Kidney (tissue), 14 donors: ENCODE measurements around the gene ACAD11. TPM values are rescaled to one million over a fixed set of nuclear protein-coding genes. Genes with fewer than 3 reads are reported as not detected.

Experiments
- DNase-seq, 5 donors: peaks; one replicate each; pipeline ENCODE4 v3.0.0-alpha.2; 2013 to 2020
- FAIRE-seq: peaks from 2 replicates; lab custom pipeline; 2012; peaks lifted over from hg19 to GRCh38; lab: Jason Lieb, UNC
- H3K27ac ChIP-seq, 2 donors: one replicate each; pipeline ENCODE4 v1.7.0; 2013; ENCODE audit warnings: low read depth in 2 of 2, low read length in 2 of 2, inconsistent platforms in 1 of 2
- H3K27me3 ChIP-seq: one replicate; pipeline ENCODE4 v1.7.1; 2013; ENCODE audit warnings: low read length, inconsistent platforms; ENCODE audit not compliant: control insufficient read depth, insufficient read depth
- H3K36me3 ChIP-seq, 3 donors: one replicate each; pipeline versions ENCODE4 v1.7.0 to v1.7.1; 2013; ENCODE audit warnings: low read length in 3 of 3, control low read depth in 1 of 3, inconsistent platforms in 1 of 3; ENCODE audit not compliant: insufficient read depth in 3 of 3, control insufficient read depth in 2 of 3
- H3K4me1 ChIP-seq, 3 donors: one replicate each; pipeline versions ENCODE4 v1.7.0 to v1.7.1; 2013; ENCODE audit warnings: low read length in 3 of 3, inconsistent platforms in 1 of 3, low read depth in 1 of 3; ENCODE audit not compliant: control insufficient read depth in 2 of 3, insufficient read depth in 2 of 3
- H3K4me3 ChIP-seq, 3 donors: one replicate each; pipeline versions ENCODE4 v1.7.0 to v1.8.1; 2013; ENCODE audit warnings: low read length in 3 of 3, control low read depth in 1 of 3, inconsistent platforms in 1 of 3
- H3K9ac ChIP-seq, 3 donors: one replicate each; pipeline versions ENCODE4 v1.7.0 to v1.7.1; 2013; ENCODE audit warnings: low read length in 3 of 3, control low read depth in 1 of 3, inconsistent platforms in 1 of 3
- H3K9me3 ChIP-seq, 3 donors: one replicate each; pipeline versions ENCODE4 v1.7.0 to v1.7.1; 2013; ENCODE audit warnings: low read length in 3 of 3, control low read depth in 1 of 3, inconsistent platforms in 1 of 3; ENCODE audit not compliant: control insufficient read depth in 2 of 3, insufficient read depth in 1 of 3
- CTCF ChIP-seq: IDR thresholded peaks from 3 replicates; pipeline ENCODE4 v1.5.1; 2012; ENCODE audit warnings: mild to moderate bottlenecking, moderate library complexity, borderline replicate concordance; ENCODE audit not compliant: insufficient read depth; ENCODE audit errors: extremely low read depth
- intact Hi-C: fragments of 100-400 bp; cut with DNase I; formaldehyde crosslinking; loops from one replicate; pipeline ENCODE4 v1.11.1; 2022
- polyA plus RNA-seq: library from polyadenylated mRNA; stranded (reverse); fragments of 350-450 nt; fragmentation: Illumina TruSeq; extraction: RNeasy Lipid Tissue Mini Kit (QIAGEN cat#74804); gene quantifications from one replicate; pipeline ENCODE4 v1.2.3, GENCODE V29; 2014; ENCODE audit warnings: low read depth, low replicate concordance; ENCODE audit not compliant: insufficient read depth
- total RNA-seq: library from RNA; stranded (reverse); fragmentation: NEBNext Ultra II Directional; extraction: Animal tissue kit (Norgen Biotek cat#: 25700); gene quantifications from one replicate; pipeline ENCODE4 v1.2.1, GENCODE V29; 2021
- donor health status: control.
- donor health status: control.
- donor health status: control.
- donor health status: control.
- donor health status: control.
- donor health status: DM: yes; HTN: yes; CAD: no.
- donor health status: Normal renal cell carcinoma (clear cell type).

ACAD11 gene
- total and polyA plus RNA-seq, 2 donors from 2014 or later = 21.4 to 47.7 TPM

GRCh38 chr3:132638706-132639105 is 20.9 kb downstream of the ACAD11 start:
- Histone ChIP-seq H3K27ac (no peak overlapping the region), H3K4me3 (no peak overlapping the region), H3K27me3 (no peaks in the 10 kb centered on the region), H3K4me1 (no peaks in the 10 kb centered on the region), H3K9me3 (no peaks in the 10 kb centered on the region), H3K9ac (no peak overlapping the region), H3K36me3 (peaks cover 0 to 30% (median 17%) of the 10 kb centered on the region in 3 donors)
- FAIRE-seq (no peak), DNase-seq (peak in 1 of 5 donors; percentile 16)
- intact Hi-C loops = no loop called here
- no peak for TF ChIP-seq CTCF

- Histone ChIP-seq H3K4me3 (no peak overlapping the region), H3K9ac (no peak overlapping the region), H3K27me3 (no peaks in the 10 kb centered on the region), H3K36me3 (peaks cover 0 to 30% (median 15%) of the 10 kb centered on the region in 3 donors), H3K9me3 (no peaks in the 10 kb centered on the region), H3K4me1 (no peaks in the 10 kb centered on the region), H3K27ac (no peak overlapping the region)
- intact Hi-C loops = no loop called here
- TF ChIP-seq CTCF = no peak
- FAIRE-seq (peak; percentile 41), DNase-seq (no peak)
Measured at GRCh38 chr3:132637590-132637989, 22.0 kb downstream of the ACAD11 start.

GRCh38 chr3:132635052-132635451 is 24.6 kb downstream of the ACAD11 start:
- no peaks in the 10 kb centered on the region for H3K4me1 ChIP-seq
- H3K27me3 ChIP-seq = no peaks in the 10 kb centered on the region
- no peak for FAIRE-seq
- H3K9me3 ChIP-seq = no peaks in the 10 kb centered on the region
- no peak overlapping the region for H3K9ac ChIP-seq
- no peak for TF ChIP-seq CTCF
- H3K36me3 ChIP-seq = peaks cover 0 to 32% (median 12%) of the 10 kb centered on the region in 3 donors
- no peak for DNase-seq
- H3K27ac ChIP-seq = no peak overlapping the region
- H3K4me3 ChIP-seq = no peak overlapping the region
- intact Hi-C loops = no loop called here

GRCh38 chr3:132630612-132631011 is 29.0 kb downstream of the ACAD11 start:
- no peak overlapping the region for H3K9ac ChIP-seq
- intact Hi-C loops = no loop called here

More at GRCh38 chr3:132630612-132631011, 29.0 kb downstream of the ACAD11 start:
- Histone ChIP-seq H3K9me3 (no peaks in the 10 kb centered on the region), H3K36me3 (peaks cover 0 to 21% (median 16%) of the 10 kb centered on the region in 3 donors), H3K4me1 (no peaks in the 10 kb centered on the region), H3K27ac (no peak overlapping the region), H3K4me3 (no peak overlapping the region), H3K27me3 (no peaks in the 10 kb centered on the region)
- no peak for FAIRE-seq
- no peak for DNase-seq
- TF ChIP-seq CTCF = no peak
